ENCODE results near the gene PRPF31. TPM values are rescaled to one million over a fixed set of nuclear protein-coding genes. Genes with fewer than 3 reads are reported as not detected.

The PRPF31 gene
- total RNA-seq, 1 experiment from 2014 or later = 59.7 TPM

- no peaks in the 10 kb centered on the region for H3K27me3 Mint-ChIP-seq (ENCODE audit: insufficient read depth, unreplicated experiment)
- intact Hi-C loops (cut with micrococcal nuclease) = no loop called here
- peaks cover 37% of the 10 kb centered on the region for H3K36me3 Mint-ChIP-seq (ENCODE audit: insufficient read depth, unreplicated experiment)
- no peaks in the 10 kb centered on the region for H3K9me3 Mint-ChIP-seq (ENCODE audit: unreplicated experiment)
- no peak for TF ChIP-seq CTCF (IDR thresholded peaks at IDR 0.05; ENCODE audit: unreplicated experiment)
- ChIA-PET CTCF (interaction anchor here (0.6 to 1.8 kb wide), 4 partner anchors 14 to 1551 kb away, joined by 3 to 4 read pairs (median 4); partner anchors contain the start of gene LENG1), POLR2A (interaction anchor here (1.0 to 1.2 kb wide), 2 partner anchors 16 to 27 kb away, joined by 3 to 4 read pairs; partner anchors contain the start of genes PRPF31 and TFPT)
- H3K27ac Mint-ChIP-seq (ENCODE audit: low read depth, unreplicated experiment) = no peak overlapping the region
- no TSS peak for BruUV-seq (replicated peaks)
- no peak overlapping the region for H3K4me3 Mint-ChIP-seq (ENCODE audit: unreplicated experiment)
- no peak for DNase-seq (ENCODE audit: unreplicated experiment)
- H3K4me1 Mint-ChIP-seq (ENCODE audit: insufficient read depth, unreplicated experiment) = peaks cover 19% of the 10 kb centered on the region
These were observed 26.7 kb downstream of the PRPF31 start for GRCh38 chr19:54142166-54142780.

GRCh38 chr19:54145541-54146158, 30.1 kb downstream of the PRPF31 start:
- intact Hi-C loops (cut with micrococcal nuclease) = no loop called here
- no peak overlapping the region for H3K4me3 Mint-ChIP-seq (ENCODE audit: unreplicated experiment)
- POLR2A ChIA-PET = no interaction called here
- no peak for TF ChIP-seq CTCF (IDR thresholded peaks at IDR 0.05; ENCODE audit: unreplicated experiment)
- peaks cover 71% of the 10 kb centered on the region for H3K36me3 Mint-ChIP-seq (ENCODE audit: insufficient read depth, unreplicated experiment)
- no peaks in the 10 kb centered on the region for H3K9me3 Mint-ChIP-seq (ENCODE audit: unreplicated experiment)
- CTCF ChIA-PET = interaction anchor here (0.6 to 1.0 kb wide), 2 partner anchors 13 to 338 kb away, joined by 3 read pairs; no protein-coding TSS in a partner anchor
- no peak overlapping the region for H3K27ac Mint-ChIP-seq (ENCODE audit: low read depth, unreplicated experiment)
- no TSS peak for BruUV-seq (replicated peaks)
- H3K4me1 Mint-ChIP-seq (ENCODE audit: insufficient read depth, unreplicated experiment) = peaks cover 3% of the 10 kb centered on the region
- no peaks in the 10 kb centered on the region for H3K27me3 Mint-ChIP-seq (ENCODE audit: insufficient read depth, unreplicated experiment)
- DNase-seq (ENCODE audit: unreplicated experiment) = no peak

GRCh38 chr19:54147676-54148075, 32.1 kb downstream of the PRPF31 start:
- Mint-ChIP-seq H3K4me1 (ENCODE audit: insufficient read depth, unreplicated experiment) (no peaks in the 10 kb centered on the region), H3K27ac (ENCODE audit: low read depth, unreplicated experiment) (no peak overlapping the region), H3K27me3 (ENCODE audit: insufficient read depth, unreplicated experiment) (no peaks in the 10 kb centered on the region), H3K4me3 (ENCODE audit: unreplicated experiment) (no peak overlapping the region), H3K9me3 (ENCODE audit: unreplicated experiment) (no peaks in the 10 kb centered on the region), H3K36me3 (ENCODE audit: insufficient read depth, unreplicated experiment) (peaks cover 83% of the 10 kb centered on the region)
- no peak for DNase-seq (ENCODE audit: unreplicated experiment)
- BruUV-seq (replicated peaks) = no TSS peak
- no peak for TF ChIP-seq CTCF (IDR thresholded peaks at IDR 0.05; ENCODE audit: unreplicated experiment)
- CTCF ChIA-PET = interaction anchor here (0.6 to 1.2 kb wide), 2 partner anchors 12 to 33 kb away, joined by 3 to 6 read pairs; partner anchors contain the start of gene LENG1
- POLR2A ChIA-PET = interaction anchor here (0.8 to 1.0 kb wide), 2 partner anchors 9 to 11 kb away, joined by 3 read pairs; no protein-coding TSS in a partner anchor
- intact Hi-C loops (cut with micrococcal nuclease) = no loop called here

- H3K4me3 Mint-ChIP-seq (ENCODE audit: unreplicated experiment) = no peak overlapping the region
- ChIA-PET CTCF (interaction anchor here (0.6 to 1.2 kb wide), 2 partner anchors 11 to 32 kb away, joined by 3 to 6 read pairs; partner anchors contain the start of gene LENG1), POLR2A (interaction anchor here (0.8 to 1.0 kb wide), 2 partner anchors 10 to 11 kb away, joined by 3 read pairs; no protein-coding TSS in a partner anchor)
- no peaks in the 10 kb centered on the region for H3K9me3 Mint-ChIP-seq (ENCODE audit: unreplicated experiment)
- intact Hi-C loops (cut with micrococcal nuclease) = no loop called here
- no peak overlapping the region for H3K27ac Mint-ChIP-seq (ENCODE audit: low read depth, unreplicated experiment)
- H3K27me3 Mint-ChIP-seq (ENCODE audit: insufficient read depth, unreplicated experiment) = no peaks in the 10 kb centered on the region
- DNase-seq (ENCODE audit: unreplicated experiment) = no peak
- BruUV-seq (replicated peaks) = no TSS peak
- TF ChIP-seq CTCF (IDR thresholded peaks at IDR 0.05; ENCODE audit: unreplicated experiment) = no peak
- peaks cover 83% of the 10 kb centered on the region for H3K36me3 Mint-ChIP-seq (ENCODE audit: insufficient read depth, unreplicated experiment)
- no peaks in the 10 kb centered on the region for H3K4me1 Mint-ChIP-seq (ENCODE audit: insufficient read depth, unreplicated experiment)
These were observed 32.6 kb downstream of the PRPF31 start for GRCh38 chr19:54148158-54148557.
